GM19324 (cell line): ENCODE results near the gene TBPL1.
"Not testable (repeated sequence)": the region's sequence is repeated elsewhere in the genome, so short reads cannot be mapped to it uniquely, and the experiment has no call there.

Source experiments
- ATAC-seq: cut with Tn5 transposase; IDR thresholded peaks from one replicate; pipeline ENCODE4 v1.9.1; 2021; ENCODE audit warnings: mild to moderate bottlenecking, moderate library complexity; ENCODE audit not compliant: unreplicated experiment, low FRiP score

Gene TBPL1

DNA sequence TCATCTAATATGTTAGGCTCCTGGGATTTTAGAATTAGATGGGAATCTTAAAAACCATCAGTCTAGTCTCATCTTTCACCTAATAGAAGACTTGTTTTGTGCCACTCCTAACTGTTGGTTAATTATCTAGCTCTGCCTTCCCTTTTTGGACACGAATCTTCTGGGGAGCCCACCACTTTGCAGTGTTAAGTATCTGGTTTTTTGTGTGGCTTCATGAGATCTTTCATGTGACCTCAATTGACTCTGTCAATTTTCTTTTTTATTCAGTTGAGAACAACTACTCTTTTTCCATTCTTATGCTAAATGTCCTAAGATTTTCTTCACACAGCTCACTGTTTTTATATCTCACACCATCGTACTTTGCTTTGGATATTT is 16.9 kb downstream of the TBPL1 start:
- ATAC-seq = no peak

DNA sequence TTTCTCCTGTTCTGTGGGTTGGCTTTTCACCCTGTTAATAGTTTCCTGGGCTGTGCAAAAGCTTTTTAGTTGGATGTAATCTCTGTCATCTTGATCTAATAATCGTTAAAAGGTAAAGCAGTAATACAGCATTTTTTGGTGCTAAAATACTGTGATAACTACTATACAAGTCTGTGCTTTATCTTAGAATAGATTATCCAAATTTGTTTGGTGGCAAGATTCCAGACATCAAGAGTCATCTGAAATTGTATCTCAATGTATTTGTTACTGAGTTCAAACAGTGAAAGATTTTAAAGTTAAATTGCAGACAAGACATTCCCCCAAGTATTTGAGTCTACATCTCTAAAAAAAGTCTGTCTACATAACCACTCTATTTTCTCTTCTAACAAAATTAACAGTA is 18.8 kb downstream of the TBPL1 start:
- no peak for ATAC-seq

DNA sequence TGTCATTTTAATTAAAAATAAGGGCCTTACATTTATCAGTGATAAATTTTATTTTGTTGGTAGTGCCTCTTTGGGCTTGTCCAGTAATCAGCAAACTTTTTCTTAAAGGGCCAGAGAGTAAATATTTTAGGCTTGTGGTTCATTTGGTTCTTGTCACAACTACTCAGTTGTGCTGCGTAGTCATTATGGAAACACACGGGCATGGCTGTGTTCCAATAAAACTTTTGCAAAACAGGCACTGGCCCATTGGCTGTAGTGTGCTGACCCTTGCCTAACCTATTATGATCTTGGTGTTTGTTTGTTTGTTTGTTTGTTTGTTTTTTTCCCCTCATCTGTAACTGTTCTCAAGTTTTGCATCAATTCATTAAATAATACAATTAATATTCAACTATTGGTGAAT is 19.4 kb downstream of the TBPL1 start:
- ATAC-seq = no peak

DNA sequence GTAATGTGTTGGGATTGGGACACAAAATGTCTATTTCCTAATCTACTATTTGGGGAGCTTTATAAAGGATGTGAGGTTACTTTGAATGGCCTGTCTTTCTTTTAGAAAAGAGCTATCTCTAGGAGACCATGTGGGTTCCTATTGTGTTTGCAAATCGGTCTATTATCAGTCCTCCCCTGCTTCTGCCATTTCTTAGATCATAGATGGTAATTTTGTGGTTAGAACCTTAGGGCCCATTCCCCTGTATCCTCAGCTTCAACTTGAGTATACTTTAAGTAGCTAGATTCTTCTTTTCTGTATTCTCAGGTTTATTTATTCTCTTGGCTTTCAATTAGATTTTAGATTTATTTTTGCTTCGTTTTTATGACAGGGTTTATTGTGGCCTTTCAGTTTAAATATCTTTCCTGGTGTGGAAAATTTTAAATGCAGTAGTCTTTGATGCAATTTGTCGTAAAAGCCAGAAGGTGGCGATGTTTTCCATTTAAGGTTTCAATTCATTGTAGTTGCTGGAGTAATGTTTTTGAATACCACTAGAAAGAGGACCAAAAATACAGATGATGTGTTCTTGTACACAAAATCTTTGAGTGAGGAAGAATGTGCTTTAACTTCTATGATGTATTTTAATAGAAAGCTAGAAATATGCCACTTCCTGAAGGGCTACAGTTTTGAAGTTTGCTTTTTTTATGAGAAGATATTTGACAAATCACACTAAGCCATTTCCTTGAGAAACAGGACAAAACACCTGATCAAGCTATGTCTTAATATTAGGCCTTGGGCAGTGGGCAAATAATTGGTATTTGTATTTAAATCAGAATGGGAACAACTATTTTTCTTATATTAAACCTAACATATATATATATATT is 20.3 kb downstream of the TBPL1 start:
- ATAC-seq = peak; percentile 37

- ATAC-seq = no peak
These were observed 25.2 kb downstream of the TBPL1 start for GRCh38 chr6:133977983-133978895.

DNA sequence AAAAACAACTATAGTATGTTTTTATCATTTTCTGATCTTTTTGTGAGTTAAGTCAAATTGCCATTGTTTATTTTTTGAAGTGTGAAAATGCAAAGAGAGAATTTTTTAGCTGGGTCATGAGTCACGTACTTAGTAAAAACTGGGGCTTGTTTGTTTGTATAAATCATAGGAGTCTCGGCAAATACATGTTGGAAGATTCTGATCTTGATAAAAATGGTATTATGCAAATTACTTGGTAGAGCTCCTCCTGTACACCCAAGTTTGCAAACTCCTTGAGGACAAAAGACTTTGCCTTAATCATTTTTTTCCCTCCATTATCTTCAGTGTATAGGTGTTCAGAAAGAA is 25.8 kb downstream of the TBPL1 start:
- ATAC-seq = no peak

- ATAC-seq = not testable (repeated sequence)
These were observed 26.4 kb downstream of the TBPL1 start for GRCh38 chr6:133979269-133979963.

DNA sequence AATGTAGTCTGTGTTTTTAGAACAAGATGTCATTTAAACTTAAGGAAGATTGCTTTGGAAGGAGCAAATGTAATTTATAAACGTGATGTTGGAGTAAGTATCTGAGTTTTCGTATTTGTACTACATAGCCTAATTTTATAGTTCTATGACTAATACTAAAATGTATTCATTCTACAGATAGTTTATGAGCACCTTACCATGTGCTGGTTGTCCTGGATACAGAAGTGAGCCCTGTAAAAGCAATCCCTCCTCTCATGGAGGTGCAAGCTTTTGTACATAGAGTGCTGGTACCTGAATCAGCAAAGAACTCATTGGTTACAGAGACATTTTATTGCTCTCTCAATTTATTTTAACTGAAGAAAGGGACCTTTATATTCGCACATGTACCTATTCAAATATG is 27.1 kb downstream of the TBPL1 start:
- ATAC-seq = no peak

DNA sequence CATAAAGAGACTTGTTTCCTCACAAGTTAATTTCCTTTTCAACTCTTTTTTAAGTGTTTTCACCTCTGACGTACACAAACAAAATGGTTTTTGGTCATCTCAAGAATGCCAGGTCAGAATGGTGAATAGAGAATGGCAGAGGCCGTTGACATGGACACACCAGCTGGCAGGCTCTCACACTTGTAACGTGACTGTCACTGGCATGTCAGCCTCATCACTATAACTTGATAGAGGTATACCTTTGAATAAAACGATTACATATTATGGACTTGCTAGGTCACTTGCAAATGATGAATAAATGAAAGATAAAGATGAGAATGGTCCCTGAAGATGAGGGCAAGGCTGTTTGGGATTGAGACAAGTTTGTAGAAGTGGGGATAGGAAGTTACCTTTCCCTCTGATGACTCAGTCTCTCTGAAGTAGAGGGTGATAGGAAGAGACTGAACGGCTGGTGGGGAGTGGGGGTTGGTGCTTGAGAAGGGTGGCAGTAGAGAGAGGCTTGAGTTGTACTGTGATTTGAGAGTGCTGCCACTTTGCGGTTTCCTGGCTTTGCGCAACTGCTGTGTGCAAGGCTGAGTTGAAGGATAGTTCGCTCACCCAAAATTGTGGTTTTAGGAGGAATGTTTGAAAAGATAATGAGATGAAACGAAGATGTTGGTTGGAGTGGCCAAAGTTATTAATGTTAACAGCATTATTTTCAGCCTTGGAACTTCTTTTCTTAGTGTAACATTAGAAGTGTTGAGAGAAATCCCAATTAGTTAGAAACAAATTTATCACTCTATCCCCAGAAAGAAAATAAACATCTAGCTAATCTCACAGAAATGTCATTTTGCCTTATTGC is 30.3 kb downstream of the TBPL1 start:
- no peak for ATAC-seq

GRCh38 chr6:133985970-133986369 is 32.9 kb downstream of the TBPL1 start:
- no peak for ATAC-seq

GRCh38 chr6:133986942-133987341 is 33.9 kb downstream of the TBPL1 start:
- ATAC-seq = no peak

GRCh38 chr6:133989525-133989924 is 36.5 kb downstream of the TBPL1 start:
- no peak for ATAC-seq

DNA sequence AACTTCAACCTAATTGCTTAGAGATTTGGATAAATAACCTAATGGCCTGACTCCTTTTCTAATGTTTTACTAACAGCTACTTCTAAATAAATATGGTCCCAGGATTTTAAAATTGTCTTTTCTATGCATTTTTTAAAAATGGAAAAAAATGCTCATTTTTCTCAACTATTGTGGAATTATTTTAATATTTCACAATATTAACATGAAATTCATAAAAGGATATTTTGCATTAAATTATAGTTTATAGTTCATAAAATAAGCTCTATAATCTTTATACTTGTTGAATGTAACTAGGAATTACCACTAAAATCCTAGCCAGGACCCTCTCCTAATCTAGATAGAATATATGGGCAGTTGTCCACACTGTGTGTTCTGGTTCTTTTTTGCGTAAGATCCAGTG is 37.3 kb downstream of the TBPL1 start:
- ATAC-seq = no peak

DNA sequence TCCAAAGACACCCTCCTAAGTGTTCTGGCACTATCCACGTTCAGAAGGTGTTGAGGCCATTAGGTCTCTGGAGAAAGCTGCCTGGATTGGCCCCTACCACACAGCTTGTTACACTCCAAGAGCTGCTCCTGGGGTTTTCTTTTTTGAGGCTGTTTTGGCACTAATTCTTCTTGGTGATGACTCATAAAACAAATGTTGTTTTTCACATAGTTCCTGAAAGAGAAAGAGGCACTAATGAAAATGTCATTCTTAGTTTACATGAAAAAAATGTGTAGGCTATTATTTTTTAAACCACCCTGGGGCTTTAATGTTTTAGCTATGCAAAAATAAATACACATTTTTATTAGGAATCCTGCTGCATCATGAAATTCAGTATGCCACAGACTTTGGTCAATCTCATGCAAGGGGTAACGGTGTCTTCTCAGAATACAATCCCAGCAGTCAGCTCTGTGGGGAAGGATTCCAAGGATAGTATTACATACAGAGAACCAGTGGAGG is 38.1 kb downstream of the TBPL1 start:
- no peak for ATAC-seq

GRCh38 chr6:133992992-133993680 is 40.1 kb downstream of the TBPL1 start:
- ATAC-seq = no peak

- no peak for ATAC-seq
These were observed 42.3 kb downstream of the TBPL1 start for GRCh38 chr6:133995296-133995695.

DNA sequence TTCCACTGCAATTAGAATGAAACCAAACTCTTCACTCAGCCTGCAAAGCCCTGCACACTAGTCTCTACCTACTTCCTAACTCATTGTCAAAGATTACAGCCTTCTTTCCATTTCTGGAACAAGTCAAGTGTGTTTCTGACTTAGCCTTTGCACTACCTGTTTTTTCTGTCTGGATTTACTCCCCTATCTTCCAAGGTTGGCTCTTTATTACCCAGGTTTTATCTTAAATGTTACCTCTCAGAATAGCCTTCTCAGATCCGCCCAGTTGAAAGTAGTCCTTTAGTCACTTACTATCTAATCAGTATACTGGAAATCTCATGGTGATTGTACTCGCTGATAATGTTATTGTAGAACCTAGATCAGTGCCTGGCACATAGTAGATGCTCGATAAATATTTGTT is 42.7 kb downstream of the TBPL1 start:
- no peak for ATAC-seq

- ATAC-seq = no peak
These were observed 44.2 kb downstream of the TBPL1 start for GRCh38 chr6:133997267-133997666.

DNA sequence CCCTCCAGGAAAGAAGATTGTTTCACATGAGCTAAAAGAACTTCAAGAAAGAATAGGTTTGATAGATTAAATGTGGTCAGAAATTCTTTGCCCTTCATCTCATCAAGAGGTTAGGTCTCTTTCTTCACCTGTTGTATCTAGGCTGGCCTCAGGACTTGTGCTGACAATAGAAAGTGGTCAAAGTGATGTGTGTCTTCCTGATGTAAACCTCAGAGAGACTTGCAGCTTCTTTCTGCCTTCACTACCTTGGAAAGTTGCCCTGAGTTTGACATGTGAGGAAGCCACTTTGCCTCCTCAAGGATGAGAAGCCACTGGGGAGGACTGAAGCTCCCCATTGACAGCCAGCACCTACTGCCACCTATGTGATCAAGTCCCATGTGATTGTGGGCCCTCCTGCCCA is 46.3 kb downstream of the TBPL1 start:
- ATAC-seq = no peak
